CD4-positive, alpha-beta T cell treated with Interferon alpha-2 for 1 hour (primary cell): Measurements from ENCODE around the gene MPPED2.

Experiments used
- DNase-seq, 2 donors: peaks; one replicate each; pipeline ENCODE4 v3.0.0-alpha.2; 2020 to 2022

The MPPED2 gene

DNA sequence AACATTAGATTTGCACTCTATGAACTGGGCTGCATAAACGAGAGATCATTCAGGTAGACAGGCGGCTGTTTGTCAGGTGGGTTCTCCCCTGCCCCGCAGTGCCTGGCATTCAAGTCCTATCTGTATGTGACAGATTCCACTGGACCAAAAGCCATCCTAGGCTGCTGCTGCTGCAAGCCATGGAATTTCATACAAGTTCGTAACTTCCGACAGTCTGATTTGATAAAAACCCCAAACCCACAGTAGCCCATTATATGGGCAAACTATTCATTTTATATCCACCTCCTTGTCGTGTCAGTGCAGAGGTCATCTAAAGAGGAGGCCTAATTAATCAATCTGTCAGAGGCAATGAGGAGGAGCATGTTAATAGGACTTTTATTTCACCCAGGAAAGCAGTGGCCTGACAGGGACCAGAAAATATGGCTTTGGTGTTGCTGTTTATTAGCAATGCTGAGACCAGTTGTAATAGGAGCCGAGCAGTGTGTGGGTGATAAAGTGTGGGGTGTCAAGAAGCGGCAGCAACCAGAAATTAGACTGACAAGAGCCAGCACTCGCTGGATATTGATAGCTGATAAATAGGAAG, 139.0 kb downstream of the MPPED2 start:
- no peak for DNase-seq

DNA sequence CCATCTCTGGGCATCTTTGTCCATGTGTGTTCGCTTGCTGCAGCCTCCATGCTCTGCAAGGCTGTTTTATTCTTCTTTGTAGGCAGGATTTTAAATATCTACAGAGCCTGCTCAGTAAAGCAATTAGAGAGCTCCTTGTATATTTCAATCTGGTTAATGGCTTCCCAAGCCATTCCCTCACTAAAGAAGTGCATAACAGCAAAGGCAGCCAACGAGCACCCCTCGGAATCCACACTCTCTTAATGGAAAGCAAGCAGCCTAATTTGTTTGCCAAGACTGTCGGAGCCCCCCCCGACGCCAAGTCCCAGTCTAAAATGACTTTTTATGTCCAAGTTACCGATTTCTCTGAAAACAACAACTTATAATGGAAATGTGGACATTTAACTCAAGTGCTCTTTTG, 139.6 kb downstream of the MPPED2 start:
- DNase-seq = no peak

DNA sequence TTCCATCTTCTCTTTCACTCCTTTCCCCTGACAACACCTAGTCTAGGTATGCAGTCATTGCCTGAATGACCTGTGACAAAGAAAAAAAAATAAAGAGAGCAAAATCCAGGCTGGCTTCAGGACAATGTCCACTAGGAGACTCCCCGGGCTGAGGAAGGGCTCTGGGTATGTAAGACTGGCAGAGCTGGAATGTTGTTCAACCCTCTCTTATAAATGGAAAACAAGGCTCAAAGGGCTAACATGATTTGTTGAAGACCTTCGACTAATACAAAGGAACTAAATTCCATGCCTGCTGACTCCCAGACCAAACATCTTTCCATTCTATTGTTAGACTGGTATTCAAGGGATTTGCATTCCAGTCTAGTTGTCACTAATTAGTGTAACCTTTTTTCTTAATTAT, 141.1 kb downstream of the MPPED2 start:
- DNase-seq = no peak

DNA sequence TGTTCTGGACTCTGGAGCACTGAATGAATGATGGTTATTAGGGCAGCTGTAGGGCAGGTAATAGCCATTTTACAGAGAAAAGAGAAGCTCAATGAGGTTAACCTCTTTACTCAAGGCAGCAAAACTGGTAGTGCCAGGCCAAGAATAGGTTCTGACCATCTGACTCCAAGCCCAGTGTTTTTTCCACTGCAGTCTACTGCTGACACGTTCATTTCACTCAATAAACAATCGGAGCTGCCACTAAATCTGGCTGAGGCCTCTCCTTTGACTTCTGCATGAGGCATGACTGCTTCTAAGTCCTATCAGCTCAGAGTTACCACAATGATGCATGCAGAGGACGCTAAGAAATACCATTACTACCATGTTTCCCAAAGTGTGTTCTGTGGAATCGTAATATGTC, 145.6 kb downstream of the MPPED2 start:
- DNase-seq = no peak

DNA sequence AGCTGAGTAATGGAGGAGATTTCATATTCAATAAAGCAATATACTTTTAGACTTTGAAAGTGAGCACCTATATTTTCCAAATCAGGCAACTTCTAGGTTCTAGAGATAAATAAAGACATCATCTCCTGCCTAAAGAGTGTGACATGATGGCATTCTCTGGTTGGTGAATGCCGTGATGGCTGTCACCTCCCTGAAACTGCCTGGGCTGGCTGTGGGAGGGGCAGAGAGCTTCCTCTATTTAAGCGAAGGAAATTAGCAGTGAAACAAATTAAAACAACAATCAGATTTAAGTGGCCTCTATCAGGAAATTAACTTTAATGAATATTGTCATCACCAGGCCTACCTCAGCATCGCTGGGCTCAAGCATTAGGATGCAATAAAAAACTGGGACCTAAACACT, 149.4 kb downstream of the MPPED2 start:
- DNase-seq = no peak

DNA sequence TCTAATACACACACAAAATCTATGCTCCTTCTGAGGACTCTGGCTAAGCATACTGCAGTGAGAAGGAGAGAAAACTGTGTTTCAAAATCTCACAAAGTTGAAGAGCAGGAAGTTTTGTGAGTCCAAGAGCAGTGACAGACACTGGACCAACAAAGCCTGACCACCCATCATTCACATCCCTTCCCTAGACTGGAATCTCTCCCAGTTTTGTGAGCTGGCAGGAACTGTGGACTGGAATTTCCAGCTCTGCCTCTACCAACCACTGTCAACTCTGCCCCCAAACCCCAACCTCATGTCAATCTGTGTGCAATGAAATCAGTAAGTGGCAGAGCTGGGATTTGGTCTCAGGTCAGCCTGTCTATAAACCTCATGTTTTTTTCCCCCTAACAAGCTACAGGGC, 150.7 kb downstream of the MPPED2 start:
- DNase-seq = no peak

DNA sequence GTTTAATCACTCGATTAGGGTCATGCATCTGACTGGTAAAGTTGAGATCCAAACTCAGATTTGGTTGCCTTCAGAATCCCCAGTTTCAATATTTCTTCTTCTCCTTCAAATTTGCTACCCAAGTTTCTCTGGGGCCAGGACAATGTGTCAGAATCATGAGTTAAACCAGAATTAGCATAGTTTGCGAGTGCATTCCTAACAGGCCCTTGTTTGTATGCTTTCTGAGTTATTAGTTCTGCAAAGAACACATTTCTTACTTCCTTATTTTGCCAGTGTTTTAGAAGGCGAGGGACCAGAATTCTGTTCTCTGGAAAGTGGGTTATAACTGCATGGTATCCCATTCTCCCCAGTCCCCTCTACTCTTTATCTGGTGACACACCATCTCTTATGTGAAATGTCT, 151.3 kb downstream of the MPPED2 start:
- DNase-seq = no peak

DNA sequence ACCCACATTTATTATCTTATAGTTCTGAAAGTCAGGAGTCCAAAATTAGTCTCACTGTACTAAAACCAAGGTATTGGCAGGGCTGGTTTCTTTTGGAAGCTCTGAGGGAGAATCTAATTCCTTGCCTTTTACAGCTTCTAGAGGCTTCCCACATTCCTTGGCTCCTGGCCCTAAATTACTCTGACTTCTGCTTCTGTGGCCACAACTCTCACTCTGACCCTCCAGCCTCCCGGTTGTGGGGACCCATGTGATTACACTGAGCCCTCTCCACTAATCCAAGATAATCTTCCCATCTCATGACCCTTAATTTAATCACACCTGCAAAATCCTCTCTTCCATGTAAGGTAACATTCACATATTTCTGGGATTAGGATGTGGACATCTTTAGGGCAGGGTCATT, 152.3 kb downstream of the MPPED2 start:
- no peak for DNase-seq

DNA sequence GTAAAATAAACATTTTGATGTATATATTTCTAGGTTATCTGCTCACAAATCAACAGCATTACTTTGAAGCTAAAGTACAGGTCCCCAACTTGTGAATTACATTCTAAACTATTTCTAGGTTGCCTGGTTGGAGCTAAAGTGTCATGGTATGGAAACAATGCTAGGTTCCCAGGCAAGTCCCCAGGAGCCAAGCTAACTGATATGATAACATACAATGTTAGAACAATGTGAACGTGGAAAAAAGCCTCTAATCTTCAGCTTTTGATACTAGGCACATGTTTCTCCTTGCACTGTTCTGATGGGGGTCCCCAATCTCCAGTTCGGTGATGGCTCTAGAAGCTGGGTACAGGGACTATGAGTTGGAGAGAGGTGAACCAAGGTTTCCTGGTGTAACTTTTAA, 153.4 kb downstream of the MPPED2 start:
- no peak for DNase-seq

DNA sequence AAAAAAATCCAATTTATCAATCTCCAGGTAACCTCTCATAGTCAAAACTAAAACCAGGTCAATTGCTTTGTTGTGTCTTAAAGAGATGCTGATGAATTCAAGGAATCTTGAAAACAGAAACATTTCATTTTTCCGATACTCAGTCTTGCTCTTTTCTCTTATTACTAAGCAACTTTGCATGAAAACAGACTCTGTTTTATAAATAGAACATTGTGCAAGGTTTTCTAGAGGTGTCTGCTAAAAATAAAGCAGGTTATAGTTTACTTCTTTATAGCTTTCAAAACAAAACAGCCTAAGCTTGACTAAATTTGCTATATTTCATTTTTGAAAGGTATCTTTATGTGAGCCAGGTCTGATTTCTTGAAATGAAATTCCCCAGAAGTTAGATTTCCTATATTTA, 154.0 kb downstream of the MPPED2 start:
- DNase-seq = no peak

DNA sequence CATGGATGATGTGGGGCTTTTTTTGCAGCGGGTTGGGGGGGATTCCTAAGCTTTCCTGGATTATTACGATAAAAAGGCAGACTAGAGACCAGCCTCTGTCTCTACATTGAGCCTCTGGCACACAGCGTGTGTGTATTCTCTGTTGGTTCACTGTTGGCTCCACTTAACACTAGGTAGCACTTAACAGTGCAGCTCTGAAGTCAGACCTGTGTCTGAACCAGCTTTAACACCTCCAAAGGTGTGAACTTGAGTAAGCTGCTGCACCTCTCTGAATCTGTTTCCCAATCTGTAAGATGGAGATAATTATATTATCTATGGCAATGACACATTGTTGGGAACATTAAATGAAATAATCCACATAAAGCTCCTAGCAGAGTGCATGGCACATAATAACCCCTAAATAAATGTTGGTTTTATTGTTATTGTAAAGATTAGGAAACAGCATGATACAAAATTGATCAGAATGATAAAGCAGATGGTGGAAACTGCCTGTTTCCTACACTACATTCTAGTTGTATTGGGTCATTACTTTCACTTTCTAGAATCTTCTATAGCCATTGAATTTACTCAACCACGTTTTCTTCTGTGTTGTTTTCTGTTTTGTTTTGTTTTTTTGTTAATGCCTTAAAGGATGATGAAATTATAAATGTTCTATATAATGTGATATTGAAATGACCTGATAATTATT, 154.9 kb downstream of the MPPED2 start:
- DNase-seq = no peak

DNA sequence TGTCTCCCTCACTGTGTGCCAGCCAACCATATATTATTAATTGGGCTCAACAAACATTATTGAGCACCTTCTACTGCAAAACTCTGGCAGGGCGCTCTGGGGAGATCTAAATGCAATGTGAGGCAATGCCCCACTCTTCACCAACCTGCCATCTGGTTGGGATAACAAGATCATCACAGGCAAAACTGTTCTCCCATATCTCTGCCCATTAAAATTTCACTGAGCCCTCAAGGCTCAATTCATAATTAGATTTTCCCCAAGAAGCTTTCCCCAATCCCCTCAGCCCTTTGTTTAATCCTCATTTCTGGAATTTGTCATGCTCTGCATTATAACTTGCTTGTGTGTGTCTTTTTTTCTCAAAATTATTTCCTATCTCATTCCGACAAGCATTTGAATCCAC, 156.6 kb downstream of the MPPED2 start:
- DNase-seq = no peak

DNA sequence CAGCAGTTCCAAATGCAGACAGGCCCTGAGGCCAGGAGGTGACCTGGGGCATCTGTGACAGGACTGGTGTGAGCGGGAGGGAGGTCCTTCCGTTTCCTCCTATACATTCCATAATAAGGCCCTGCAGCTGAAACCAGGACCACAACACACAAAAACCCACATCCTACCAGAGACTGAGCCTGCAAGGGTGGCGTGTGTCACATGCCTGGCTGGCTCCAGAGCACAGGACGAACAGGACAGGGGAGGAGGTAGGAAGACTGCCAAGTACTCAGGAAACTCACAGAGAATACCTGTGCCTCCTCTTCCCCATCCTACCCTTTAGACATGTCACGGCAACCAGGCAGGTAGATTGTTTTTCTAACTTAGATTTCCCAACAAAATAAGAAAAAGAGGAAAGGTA, 159.4 kb downstream of the MPPED2 start:
- DNase-seq = no peak

DNA sequence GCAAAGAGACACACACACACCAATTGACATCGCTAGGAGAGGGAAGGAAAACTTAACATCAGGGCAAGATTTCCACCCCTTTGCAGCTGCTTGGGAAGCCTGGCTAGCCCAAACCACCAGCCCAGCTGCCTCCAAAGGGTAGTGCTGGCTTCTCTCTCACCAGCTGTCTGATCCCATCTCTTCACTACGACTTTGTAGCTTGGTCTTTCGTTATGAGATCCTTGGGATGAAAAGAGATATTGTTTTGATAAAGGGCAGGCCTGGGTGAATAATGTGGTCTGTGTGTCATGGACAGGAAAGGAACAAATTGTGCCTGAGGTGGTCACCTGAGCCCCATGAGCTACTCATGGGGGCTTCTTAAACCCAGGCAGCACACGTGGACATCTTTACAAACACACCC, 161.3 kb downstream of the MPPED2 start:
- no peak for DNase-seq

DNA sequence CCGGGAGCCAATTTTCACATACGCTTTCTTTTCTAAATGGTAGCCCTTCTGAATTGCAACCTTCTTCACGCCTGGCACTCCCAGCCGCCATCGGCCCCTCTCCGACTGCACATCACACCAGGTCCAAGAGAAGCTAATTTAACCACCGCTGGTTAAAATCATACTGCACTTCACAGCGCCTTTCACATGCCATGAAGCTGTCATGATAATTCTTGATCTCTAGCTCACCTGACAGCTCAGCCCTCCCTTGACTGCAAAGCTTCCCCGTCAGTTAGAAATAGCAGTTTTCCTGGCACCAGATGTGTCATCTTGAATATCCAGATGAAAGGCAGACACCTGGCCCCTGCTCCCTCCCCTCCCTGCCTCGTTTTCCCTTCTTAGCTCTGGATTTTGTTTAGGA, 161.8 kb downstream of the MPPED2 start:
- no peak for DNase-seq

DNA sequence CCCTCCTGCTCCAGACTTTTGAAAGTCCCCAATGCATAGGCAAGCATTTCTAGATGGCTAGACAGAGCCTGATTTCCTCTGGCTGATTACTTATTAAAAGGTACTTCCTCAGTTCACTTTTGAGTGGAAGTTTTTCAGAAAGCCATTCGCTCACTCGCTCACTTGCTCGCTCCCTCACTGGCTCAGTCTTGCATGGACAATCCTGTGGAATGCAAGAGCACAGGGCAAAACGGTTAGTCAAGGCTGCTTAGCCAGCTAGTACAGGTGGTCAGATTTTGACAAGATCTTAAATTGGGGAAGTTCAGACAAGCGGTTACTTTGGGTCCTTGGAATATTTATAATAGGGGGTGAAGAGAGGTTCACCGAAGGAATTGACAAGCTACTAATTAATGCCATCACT, 162.3 kb downstream of the MPPED2 start:
- no peak for DNase-seq

DNA sequence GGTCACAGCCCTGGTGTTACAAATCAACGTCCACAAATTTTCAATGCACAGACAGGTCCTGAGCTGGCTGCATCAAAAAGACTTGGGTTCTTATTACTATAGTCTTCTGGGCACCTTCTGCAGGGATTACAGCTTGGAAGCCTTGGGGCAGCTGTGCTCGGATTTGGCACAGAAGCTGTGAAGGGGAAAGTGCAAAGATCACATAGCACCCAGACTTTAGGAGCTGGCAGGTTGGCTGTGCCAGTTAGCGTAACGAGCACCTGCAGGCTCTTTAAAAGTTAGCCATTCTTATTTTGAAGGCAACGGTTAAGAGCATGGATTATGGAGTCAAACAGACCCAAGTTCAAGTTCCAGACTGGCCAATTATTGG, 162.9 kb downstream of the MPPED2 start:
- no peak for DNase-seq

DNA sequence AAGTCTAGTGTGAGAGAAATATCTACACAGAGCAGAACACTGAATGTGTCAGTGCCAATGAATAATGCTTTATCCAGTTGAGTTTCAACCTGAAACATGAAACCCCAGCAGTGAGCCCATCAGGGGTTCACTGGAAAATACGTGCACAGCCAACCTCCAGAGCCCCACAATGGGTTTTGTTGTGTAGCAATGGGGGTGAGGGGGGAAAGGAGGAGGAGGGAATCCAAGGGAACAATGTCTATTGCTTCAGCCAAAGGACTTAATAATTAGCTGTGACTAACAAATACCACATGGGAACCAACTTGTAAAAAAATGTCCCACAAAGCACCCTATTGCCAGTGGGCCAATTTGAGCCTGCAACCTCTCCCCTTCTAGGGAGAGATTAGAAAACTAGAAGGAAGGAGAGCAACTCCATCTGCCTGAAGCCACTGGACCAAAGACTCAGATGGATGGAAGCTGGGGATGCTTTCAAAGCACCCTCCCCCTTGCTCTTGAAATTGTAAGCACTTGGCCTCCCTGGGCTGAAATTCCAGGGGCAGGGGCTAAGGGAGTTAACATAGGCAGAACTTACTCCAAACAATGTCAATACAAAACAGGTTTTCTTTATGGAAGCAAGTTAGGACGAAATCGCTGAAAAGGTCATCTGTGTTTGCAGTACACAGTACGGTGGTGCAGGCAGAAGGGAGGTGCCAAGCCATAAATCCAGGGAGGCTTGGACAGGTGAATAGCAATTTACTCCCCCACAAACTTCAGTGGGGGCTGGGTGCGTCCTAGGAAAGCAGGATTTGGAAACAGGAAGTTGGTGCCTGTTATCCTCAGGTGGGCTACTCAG, 163.5 kb downstream of the MPPED2 start:
- no peak for DNase-seq

DNA sequence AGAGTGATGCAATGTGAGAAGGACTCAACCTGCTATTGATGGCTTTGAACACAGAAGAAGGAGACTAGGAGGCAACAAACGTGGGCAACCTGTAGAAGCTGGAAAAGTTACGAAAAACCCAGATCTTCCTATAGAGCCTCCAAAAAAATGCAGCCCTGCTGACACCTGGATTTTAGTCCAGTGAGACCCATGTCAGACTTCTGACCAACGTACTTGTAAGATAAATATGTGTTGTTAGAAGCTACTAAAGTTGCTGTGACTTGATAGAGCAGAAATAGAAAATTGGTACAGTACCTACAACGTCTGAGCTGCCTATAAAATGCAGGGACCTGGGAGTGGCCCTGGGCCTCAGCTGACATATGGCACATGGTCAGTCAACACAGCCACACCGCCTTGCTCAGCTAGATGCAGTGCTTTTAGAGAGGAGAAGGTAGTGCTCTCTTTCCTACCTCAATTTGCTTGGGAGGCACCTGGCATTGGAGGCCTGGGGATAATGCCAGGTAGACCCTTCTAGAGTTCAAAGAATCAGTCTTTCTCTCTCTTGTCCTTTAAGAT, 165.8 kb downstream of the MPPED2 start:
- no peak for DNase-seq

DNA sequence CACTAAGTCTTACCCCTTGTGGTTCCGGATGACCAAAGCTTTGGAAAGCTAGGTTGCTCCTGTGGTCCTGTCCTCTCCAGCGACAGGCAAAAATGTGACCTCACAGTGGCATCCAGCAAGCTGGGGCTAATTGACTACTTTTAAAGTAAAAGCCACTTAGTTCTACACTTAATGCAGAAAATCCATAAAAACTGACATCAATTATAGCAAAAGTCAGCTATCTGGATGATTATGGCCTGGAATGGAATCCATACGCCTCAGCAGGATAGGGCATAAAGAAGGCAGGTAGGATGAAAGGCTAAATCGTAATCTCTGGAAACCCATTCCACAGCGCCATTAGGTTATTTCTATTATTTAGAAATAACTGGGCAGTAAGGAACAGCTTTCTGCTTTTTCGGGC, 171.3 kb downstream of the MPPED2 start:
- no peak for DNase-seq

DNA sequence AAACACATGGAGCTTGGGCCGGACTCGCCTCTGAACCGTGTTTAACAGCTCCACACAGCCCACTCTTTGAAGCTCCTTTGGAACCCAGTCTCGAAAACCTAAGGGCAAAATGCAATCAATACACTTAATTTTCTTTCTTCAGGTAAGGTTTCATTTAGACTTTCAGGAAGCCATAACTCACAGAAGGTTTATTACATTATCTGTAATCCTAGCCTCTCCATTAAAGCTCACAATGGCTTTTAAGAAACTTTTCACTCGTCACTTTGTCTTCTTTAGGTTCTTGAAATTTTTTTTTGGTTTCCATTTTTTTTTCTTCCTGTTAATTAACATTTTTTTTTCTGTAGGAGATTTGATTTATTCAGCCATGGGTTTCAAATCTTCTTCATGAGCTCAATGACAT, 171.9 kb downstream of the MPPED2 start:
- no peak for DNase-seq

DNA sequence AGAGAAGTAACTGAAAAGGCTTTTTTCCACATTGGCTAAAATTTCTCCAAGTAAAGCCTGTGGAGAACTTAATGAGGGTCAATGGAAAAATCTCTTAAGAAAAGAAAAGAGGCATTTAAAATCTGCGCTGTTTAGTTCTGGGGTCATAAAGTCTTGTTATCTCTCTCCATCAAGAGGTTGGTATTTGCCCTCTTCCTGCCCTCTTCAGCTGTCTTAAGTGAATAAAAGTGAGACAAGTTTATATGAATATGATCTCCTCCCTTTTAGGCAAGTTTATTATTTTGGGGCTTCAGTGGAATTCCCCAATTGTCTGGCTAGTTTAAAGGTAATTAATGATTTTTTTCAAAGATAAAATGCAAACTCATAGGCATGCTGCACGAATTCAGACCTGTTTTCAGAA, 173.6 kb downstream of the MPPED2 start:
- DNase-seq = no peak

DNA sequence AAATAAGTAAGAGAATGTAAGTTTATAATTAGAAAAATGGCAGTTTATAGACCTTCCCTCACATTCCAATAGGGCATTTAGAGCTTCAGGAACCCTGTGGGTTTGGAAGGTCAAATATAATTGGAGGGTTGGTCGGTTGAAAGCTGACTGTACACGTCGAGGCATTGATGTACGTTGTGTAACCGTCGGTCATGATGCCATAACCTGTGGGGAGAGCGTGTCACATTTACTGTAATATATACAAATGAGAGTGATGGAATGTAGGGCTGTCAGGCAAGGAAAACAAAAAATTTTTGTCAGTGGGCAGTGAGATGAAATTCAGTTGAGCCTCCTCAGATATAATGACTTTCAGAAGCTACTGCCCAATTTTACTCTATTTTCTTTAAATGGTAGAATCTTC, 174.8 kb downstream of the MPPED2 start:
- no peak for DNase-seq
